SH-SY5Y (cell line): ENCODE measurements around the gene SPATA16.

Source experiments
- GATA2 ChIP-seq: IDR thresholded peaks from 2 replicates; pipeline ENCODE4 v1.6.1; 2011; ENCODE audit warnings: mild to moderate bottlenecking, low read depth, low read length
- GATA3 ChIP-seq: IDR thresholded peaks from 2 replicates; pipeline ENCODE4 v1.6.1; 2011; ENCODE audit warnings: low read depth, mild to moderate bottlenecking, low read length, moderate library complexity

The SPATA16 gene, protein sequence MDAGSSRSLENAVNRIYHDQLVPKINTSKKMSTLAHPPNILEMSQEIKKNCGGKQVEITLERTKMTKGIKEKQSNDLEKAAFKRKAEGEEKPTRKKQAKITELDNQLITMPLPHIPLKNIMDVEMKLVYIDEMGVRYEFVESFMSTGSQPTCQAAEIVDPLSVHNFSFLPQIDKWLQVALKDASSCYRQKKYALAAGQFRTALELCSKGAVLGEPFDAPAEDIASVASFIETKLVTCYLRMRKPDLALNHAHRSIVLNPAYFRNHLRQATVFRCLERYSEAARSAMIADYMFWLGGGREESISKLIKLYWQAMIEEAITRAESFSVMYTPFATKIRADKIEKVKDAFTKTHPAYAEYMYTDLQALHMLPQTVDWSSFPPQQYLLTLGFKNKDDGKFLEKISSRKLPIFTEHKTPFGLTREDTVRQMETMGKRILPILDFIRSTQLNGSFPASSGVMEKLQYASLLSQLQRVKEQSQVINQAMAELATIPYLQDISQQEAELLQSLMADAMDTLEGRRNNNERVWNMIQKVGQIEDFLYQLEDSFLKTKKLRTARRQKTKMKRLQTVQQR

DNA sequence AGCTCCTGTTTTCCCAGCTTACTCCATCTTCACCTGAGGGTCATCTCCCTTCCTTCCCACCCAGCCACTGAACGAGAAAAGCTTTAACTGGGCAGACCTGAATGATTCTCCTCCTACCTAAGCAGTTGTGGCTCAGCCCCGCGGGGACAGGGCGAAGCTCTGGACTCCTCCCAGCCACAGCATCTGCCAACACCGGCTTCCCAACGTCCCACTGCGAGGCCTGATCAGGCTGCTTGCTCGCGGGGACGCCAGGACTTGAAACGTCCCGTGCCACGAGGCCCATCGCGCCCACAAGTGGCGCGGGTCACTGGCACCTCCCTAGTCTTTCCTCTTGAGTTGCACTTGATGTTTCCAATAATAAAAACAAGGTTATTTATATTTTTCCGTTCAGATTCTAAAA, at the start of gene SPATA16:
Gene SPATA16, minus strand, starts transcription at position 250 of the 400 bp plus-strand sequence. CDS start 23,504 bp downstream, outside the sequence.
- TF ChIP-seq GATA3 (no peak), GATA2 (no peak)

DNA sequence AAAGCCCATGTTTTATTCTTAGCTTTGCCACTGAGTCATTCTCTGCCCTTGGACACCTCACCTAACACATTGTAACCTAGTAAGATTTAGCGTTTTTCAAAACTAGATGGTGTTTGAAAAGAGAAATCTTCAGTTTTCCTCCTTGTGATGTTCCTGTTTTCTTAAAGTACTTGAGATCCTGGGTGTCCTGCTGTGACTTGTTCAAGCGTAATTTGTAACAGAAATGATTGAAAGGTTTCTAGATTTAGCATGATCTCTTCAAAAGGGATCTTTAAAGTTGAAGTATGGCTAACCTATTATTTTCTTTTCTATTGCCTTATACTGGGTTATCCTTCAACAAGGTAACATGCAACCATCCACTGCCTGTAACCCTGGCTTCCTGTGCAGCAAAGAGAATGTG, 32.6 kb upstream of the SPATA16 start:
- TF ChIP-seq GATA2: no peak

DNA sequence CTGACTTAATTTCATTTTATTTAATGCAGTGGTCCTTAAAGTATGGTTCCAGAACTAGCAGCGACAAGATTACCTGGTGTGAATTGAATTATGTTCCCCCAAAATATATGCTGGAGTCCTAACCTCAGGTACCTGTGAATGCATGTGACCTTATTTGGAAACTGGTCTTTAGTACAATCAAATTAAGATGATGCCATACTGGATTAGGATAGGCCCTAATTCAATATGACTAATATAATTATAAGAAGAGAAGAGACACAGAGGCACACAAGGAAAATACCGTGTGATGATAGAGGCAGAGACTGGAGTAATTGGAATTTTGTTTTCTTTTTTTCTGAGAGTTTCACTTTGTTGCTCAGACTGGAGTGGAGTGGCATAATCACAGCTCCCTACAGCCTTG, 12.6 kb upstream of the SPATA16 start:
- TF ChIP-seq GATA3 (no peak), GATA2 (no peak)

DNA sequence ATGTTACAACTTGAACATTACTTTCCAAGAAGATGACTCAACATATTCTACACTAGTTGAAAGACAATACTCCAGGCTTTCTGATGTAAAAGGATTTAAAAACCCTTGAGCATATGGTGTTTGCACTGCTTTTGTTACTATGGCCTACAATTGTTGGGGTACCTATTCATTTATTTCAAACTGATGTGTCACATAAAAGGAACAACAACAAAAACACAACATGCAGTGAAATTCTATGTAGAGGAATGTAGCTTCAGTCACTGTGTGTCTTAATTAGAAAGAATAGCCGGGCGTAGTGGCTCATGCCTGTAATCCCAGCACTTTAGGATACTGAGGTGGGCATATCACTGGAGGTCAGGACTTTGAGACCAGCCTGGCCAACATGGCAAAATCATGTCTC, 1.6 kb downstream of the SPATA16 start:
- TF ChIP-seq GATA2 (no peak), GATA3 (no peak)

DNA sequence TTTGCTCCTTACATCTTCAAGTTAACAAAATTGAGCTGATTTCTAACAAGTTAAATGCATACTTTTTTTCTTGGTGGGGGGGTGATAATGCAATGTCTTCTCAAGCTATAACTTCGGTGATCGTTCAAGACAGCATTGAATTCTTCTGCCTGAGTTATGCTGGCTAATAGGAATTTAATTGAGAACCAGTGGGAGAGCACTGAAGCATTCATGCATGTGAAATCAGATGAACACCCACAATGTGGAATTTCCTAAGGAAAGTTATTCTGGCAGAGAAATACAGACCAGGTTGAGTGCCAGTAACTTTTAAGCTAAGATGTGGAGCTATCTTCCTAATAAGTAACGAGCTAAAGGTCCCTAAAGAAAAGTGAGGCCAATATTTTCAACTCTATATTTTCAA, 3.0 kb downstream of the SPATA16 start:
- TF ChIP-seq GATA2 (no peak), GATA3 (no peak)

DNA sequence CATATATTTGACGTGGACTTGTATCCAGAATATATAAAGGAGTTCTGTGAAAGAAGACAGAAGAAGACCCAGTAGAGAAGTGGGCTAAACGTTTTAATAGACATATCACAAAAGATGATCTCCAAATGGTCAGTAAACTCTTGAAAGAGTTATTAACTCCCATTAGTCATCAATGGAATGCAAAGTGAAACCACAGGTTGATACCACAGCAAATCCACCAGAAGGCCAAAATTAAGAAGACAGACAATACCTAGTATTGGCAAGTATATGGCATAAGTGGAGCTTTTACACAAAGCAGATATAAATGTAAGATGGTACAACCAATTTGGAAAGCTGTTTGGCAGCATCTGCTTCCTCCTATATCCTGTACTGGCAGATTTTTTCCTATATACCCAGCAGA, 6.0 kb downstream of the SPATA16 start:
- TF ChIP-seq GATA2: no peak
- no peak for TF ChIP-seq GATA3

DNA sequence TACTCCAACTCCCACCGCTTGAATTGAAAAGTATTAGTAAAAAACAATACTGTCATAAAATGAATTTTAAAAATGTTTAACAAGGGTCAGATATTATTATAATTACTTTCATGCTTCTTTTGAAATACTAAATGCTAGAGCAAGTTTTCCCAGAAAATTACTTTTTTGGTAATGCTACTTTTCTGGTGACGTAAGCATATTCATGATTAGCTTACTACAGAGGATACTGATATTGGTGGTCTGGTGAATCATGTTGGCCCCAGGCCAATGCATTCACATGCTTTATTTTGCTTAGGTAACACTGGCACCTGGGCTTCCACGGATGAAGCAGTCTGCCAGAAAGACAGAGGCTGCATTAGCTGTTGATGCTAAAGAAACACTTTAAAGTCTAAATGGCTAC, 12.4 kb downstream of the SPATA16 start:
- TF ChIP-seq GATA2 (no peak), GATA3 (no peak)

DNA sequence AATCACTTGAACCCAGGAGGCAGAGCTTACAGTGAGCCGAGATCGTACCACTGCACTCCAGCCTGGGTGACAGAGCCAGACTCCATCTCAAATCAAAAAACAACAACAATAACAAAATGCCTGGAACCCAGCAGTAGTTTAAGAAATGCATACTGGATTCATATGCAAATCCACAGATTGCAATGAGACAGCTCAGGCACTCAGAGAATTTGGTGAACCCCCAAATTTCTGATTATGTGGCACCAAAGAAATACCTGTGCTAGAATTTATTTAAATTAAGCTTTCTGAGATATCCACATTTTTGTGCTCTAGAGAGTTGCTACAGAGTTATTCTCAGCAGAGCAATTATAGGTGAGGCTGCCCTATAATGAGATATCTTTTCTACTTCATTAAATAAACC, 29.7 kb downstream of the SPATA16 start:
- TF ChIP-seq GATA2 (no peak), GATA3 (no peak)

DNA sequence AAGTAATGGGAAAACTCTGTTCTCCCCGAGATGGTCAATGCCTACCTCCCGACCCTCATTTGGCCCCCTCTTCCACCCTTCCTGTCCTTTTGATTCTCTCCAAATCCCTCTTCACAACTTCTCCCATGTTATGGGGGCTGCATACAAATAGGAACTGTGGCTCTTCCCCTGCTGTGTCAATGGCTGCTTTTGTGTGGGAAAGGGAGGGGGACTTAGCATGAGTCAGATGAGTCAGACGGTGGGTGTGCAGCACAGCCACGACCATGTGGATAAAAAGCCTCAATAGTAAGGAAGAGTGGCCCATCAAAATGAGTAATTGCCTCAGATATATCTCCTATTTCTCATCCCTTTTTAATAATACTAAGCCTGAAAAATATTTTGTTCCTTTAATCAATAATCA, 31.9 kb downstream of the SPATA16 start:
- TF ChIP-seq GATA2: no peak
- no peak for TF ChIP-seq GATA3

DNA sequence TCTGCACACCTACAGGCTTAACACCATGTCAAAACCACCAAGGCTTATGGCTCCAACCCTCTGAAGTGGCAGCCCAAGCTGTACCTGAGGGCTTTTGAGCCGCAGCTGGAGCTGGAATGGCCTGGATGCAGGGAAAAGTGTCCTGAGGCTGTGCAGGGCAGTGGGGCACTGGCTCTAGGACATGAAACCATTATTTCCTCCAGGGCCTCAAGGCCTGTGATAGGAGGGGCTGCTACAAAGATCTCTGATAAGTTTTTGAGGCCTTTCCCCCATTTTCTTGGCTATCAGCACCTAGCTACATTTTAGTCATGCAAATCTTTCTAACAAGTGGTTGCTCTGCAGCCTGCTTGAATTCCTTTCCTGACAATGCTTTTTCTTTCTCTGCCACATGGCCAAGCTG, 37.6 kb downstream of the SPATA16 start:
- TF ChIP-seq GATA3: no peak
- no peak for TF ChIP-seq GATA2

DNA sequence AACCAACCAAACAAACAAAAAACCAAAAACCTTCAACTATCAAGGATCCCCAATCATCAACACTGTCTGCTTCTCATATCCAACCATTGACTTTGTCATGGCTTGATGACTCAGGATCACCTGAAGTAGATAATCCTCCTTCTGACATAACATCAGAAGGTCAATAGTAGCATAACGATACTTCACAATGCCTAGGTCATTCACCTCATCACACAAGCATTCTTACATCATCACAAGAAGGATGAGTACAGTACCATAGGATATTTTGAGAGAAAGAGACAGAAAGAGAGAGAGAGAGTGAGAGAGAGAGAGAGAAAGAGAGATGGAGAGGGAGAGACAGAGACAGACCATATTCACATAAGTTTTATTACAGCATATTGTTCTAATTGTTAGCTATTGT, 42.1 kb downstream of the SPATA16 start:
- TF ChIP-seq GATA2 (no peak), GATA3 (no peak)

DNA sequence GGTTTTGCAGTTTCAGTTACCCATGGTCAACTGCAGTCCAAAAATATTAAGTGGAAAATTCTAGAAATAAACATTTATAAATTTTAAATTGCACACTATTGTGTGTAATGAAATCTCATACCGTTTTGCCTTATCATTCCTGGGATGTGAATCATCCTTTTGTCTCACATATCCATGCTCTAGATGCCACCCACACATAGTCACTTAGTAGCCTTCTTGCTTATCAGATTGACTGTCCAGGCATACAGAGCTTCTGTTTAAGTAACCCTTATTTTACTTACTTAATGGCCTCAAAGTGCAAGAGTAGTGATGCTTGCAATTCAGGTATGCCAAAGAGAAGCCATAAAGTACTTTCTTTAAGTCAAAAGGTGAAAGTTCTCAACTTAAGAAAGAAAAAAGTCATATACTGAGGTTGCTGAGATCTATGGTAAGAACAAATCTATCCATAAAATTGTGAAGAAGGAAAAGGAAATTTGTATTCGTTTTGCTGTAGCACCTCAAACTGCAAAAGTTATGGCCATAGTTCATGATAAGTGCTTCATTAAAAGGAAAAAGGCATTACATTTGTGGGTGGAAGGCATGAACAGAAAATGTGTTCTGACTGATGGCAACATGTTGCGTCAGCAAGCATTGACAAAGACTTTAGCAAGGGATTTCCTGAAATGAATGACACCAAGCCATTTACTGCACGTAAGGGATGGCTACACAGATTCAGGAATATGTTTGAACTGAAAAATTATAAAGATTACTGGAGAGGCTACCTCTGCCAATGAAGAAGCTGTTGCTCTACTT, 43.8 kb downstream of the SPATA16 start:
- TF ChIP-seq GATA2: no peak
- no peak for TF ChIP-seq GATA3

DNA sequence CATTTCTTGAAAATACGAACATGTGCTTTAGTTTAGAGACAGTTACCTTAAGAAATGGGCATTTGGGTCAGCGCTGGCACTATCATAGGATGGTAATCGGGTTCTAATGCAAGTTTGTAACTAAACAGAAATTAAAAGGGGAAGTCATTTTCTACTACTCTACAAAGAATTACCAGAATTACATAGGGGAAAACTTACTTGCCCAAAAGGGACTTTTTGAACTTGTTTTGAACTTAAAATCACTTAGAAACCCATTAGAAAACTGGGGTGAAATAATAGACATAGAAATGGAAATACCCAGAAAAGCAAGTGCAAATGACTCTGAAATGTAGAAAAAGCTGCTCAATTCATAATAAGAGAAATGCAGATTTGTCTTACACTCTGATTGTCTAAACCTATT, 44.9 kb downstream of the SPATA16 start:
- TF ChIP-seq GATA3 (no peak), GATA2 (no peak)

DNA sequence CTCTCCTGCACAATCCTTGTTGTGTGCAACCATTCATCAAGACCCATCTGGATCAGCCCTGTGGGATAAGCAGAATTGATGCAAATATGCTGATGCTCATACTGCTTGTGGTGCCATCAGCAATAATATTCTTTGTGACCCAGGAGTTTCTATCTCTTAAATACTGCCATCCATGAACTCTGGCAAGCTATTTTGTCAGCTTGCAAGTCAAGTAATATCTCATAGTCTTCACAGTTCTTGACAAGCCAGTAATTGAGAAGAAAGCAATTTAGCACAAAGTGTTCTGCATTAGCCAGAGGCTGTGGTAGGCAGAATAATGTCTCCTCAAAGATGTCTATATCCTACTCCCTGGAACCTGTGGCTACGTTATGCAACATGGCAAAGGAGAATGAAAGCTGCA, 49.0 kb downstream of the SPATA16 start:
- no peak for TF ChIP-seq GATA2
- TF ChIP-seq GATA3: no peak

DNA sequence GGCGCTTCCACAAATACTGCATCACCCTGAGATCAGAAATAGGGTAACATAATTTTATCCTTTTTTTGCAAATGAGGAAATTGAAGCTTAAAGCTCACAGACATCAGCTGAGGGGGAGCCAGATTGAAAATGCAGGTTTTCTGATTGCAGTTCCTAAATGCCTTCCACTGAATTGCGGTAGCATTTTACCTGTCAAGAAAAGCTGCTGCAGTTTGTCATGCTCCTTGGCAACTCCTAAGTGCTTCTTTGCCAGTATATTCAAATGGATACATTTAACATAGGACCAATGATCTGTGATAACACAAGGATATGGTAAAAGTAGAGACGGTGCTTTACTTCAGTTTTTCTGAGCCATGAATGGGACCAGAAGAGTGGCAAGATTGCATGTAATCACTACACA, 50.5 kb downstream of the SPATA16 start:
- TF ChIP-seq GATA3: no peak
- no peak for TF ChIP-seq GATA2
